K562 (cell line): Measurements from ENCODE around the gene RER1. TPM values are rescaled to one million over a fixed set of nuclear protein-coding genes. Genes with fewer than 3 reads are reported as not detected.

Source experiments
- ATAC-seq: fragments of 200-7000 bp; cut with Tn5 transposase; 3 replicates; pipeline ENCODE4 v1.9.1; 2020; ENCODE audit warnings: moderate library complexity
- BruUV-seq: library from RNA; stranded (reverse); fragments of 400-500 nt; replicated peaks from 2 replicates; lab custom pipeline; 2021; lab: Mats Ljungman, UMichigan
- CTCF ChIA-PET: fragments of 300-600 bp; formaldehyde crosslinking; extraction: SDS; loops from one replicate; lab custom pipeline; 2021; ENCODE audit warnings: low intra/inter-chr PET ratio; lab: Yijun Ruan, JAX
- POLR2A ChIA-PET: fragments of 300-600, 350-650 bp; sonication (Branson Sonifier 250); formaldehyde crosslinking; extraction: SDS; loops from one replicate; lab custom pipeline; 2021; ENCODE audit warnings: antibody characterized with exemption, inconsistent platforms; lab: Yijun Ruan, JAX
- DNase-seq, 4 experiments: peaks; one replicate each; pipeline versions ENCODE4 v3.0.0 to v3.0.0-alpha.2; 2011 to 2018; ENCODE audit warnings: low spot score in 3 of 4, mixed read lengths in 3 of 4; ENCODE audit errors: extremely low read depth in 1 of 4
- FAIRE-seq: peaks from 2 replicates; lab custom pipeline; 2011; peaks lifted over from hg19 to GRCh38; lab: Jason Lieb, UNC
- H2AFZ ChIP-seq: 2 replicates; pipeline ENCODE4 v1.6.0; 2011; ENCODE audit warnings: low read depth, low read length, control low read depth, inconsistent platforms
- H3K27ac ChIP-seq: fragments of 200-600 bp; 3 replicates; pipeline ENCODE4 v1.8.0; 2011; ENCODE audit warnings: low read depth, mild to moderate bottlenecking, control low read depth, inconsistent platforms, low read length, moderate library complexity, mixed read lengths; ENCODE audit errors: extremely low read depth
- H3K27me3 ChIP-seq, 2 experiments: fragments of 300-600 bp in 1 of 2; 2 replicates in 1 of 2; 3 replicates in 1 of 2; pipeline versions ENCODE4 v1.6.0 to v1.8.0; 2011; ENCODE audit warnings: inconsistent platforms in 2 of 2, low read length in 2 of 2, mild to moderate bottlenecking in 1 of 2, mixed read lengths in 1 of 2, moderate library complexity in 1 of 2; ENCODE audit not compliant: control insufficient read depth in 2 of 2, insufficient read depth in 2 of 2
- H3K36me3 ChIP-seq: fragments of 300-600 bp; 3 replicates; pipeline ENCODE4 v1.8.0; 2011; ENCODE audit warnings: mild to moderate bottlenecking, low read length, inconsistent platforms; ENCODE audit not compliant: control insufficient read depth, insufficient read depth
- H3K4me1 ChIP-seq, 2 experiments: fragments of 200-600 bp in 1 of 2; replicated peaks in 1 of 2; 2 replicates in 1 of 2; 3 replicates in 1 of 2; pipeline versions ENCODE4 v1.5.1 to v1.8.0; 2011; ENCODE audit warnings: inconsistent platforms in 2 of 2, low read length in 2 of 2, mild to moderate bottlenecking in 1 of 2, mixed read lengths in 1 of 2, moderate library complexity in 1 of 2; ENCODE audit not compliant: control insufficient read depth in 2 of 2, insufficient read depth in 2 of 2
- H3K4me2 ChIP-seq: 2 replicates; pipeline ENCODE4 v1.6.1; 2011; ENCODE audit warnings: low read length, control low read depth, inconsistent platforms, mixed read lengths; ENCODE audit not compliant: insufficient read depth
- H3K4me3 ChIP-seq: fragments of 200-600 bp; sonication (generic), shearing (Covaris generic); 2 replicates; pipeline ENCODE4 v1.5.1; 2016; ENCODE audit warnings: control low read depth, inconsistent platforms
- H3K79me2 ChIP-seq: fragments of 200-600 bp; 3 replicates; pipeline ENCODE4 v1.8.0; 2011; ENCODE audit warnings: low read length, inconsistent platforms; ENCODE audit not compliant: control insufficient read depth, insufficient read depth
- H3K9ac ChIP-seq, 2 experiments: 2 replicates each; pipeline versions ENCODE4 v1.6.0 to v1.6.1; 2011; ENCODE audit warnings: low read depth in 2 of 2, low read length in 2 of 2, control low read depth in 1 of 2, inconsistent platforms in 1 of 2, mild to moderate bottlenecking in 1 of 2, mixed read lengths in 1 of 2; ENCODE audit not compliant: insufficient read depth in 1 of 2
- H3K9me1 ChIP-seq: one replicate; pipeline ENCODE4 v1.6.0; 2011; ENCODE audit warnings: inconsistent platforms, mild to moderate bottlenecking, low read length, moderate library complexity; ENCODE audit not compliant: control insufficient read depth, insufficient read depth
- H3K9me3 ChIP-seq: replicated peaks from 2 replicates; pipeline ENCODE4 v1.5.1; 2011; ENCODE audit warnings: low read depth, low read length, inconsistent platforms; ENCODE audit not compliant: control insufficient read depth, insufficient read depth
- H4K20me1 ChIP-seq: replicated peaks from 2 replicates; pipeline ENCODE4 v1.6.1; 2011; ENCODE audit warnings: low read length, inconsistent platforms, mixed read lengths; ENCODE audit not compliant: control insufficient read depth, insufficient read depth
- CBX1 ChIP-seq: sonication (generic); IDR thresholded peaks from 2 replicates; pipeline ENCODE4 v1.6.1; 2016; ENCODE audit warnings: antibody characterized with exemption, low read depth, mild to moderate bottlenecking
- CEBPB ChIP-seq: fragments of 450-650 bp; IDR thresholded peaks from 2 replicates; pipeline ENCODE4 v1.6.1; 2016; ENCODE audit warnings: missing genetic modification characterization, missing compliant biosample characterization
- HMGN3 ChIP-seq: IDR thresholded peaks from 2 replicates; pipeline ENCODE4 v1.6.1; 2011; ENCODE audit warnings: borderline replicate concordance, low read depth, mild to moderate bottlenecking, mixed read lengths, low read length; ENCODE audit not compliant: insufficient read length; ENCODE audit errors: extremely low read depth
- IRF1 ChIP-seq: sonication (generic); formaldehyde crosslinking; IDR thresholded peaks from 2 replicates; pipeline ENCODE4 v1.8.0; 2022; ENCODE audit warnings: missing genetic modification reagents, mild to moderate bottlenecking, borderline replicate concordance
- MCM5 ChIP-seq: fragments of 450-650 bp; IDR thresholded peaks from 2 replicates; pipeline ENCODE4 v1.6.1; 2016; ENCODE audit warnings: low read depth
- POLR3A ChIP-seq: IDR thresholded peaks from 2 replicates; pipeline ENCODE4 v1.6.1; 2011; ENCODE audit warnings: borderline replicate concordance, mild to moderate bottlenecking, moderate library complexity; ENCODE audit not compliant: insufficient read length, insufficient read depth; ENCODE audit errors: extremely low read depth
- RBM14 ChIP-seq: fragments of 200-400 bp; formaldehyde crosslinking; IDR thresholded peaks from 2 replicates; pipeline ENCODE4 v1.6.1; 2018; ENCODE audit warnings: low read depth, mild to moderate bottlenecking, low read length, moderate library complexity, borderline replicate concordance; ENCODE audit not compliant: insufficient read depth
- SIRT6 ChIP-seq: IDR thresholded peaks from one replicate; pipeline ENCODE4 v1.6.1; 2012; ENCODE audit warnings: low read depth, mild to moderate bottlenecking, control low read depth, inconsistent platforms, low read length, moderate library complexity
- TAL1 ChIP-seq: fragments of 450-650 bp; IDR thresholded peaks from 2 replicates; pipeline ENCODE4 v1.6.1; 2016; ENCODE audit warnings: mild to moderate bottlenecking
- WGBS: fragments of 100-300 bp; shearing (Covaris generic); methylation state at CpG from one replicate; pipeline ENCODE4 v1.1.6; 2016; ENCODE audit warnings: low coverage, mixed read lengths; ENCODE audit not compliant: insufficient coverage; ENCODE audit errors: missing lambda C conversion rate; 5-methylcytosine and 5-hydroxymethylcytosine counted together
- in situ Hi-C: fragments of 300-500 bp; cut with MboI; formaldehyde crosslinking; loops from 4 replicates; pipeline ENCODE4 v1.15.0; 2018; ENCODE audit warnings: inconsistent platforms, mixed read lengths
- intact Hi-C: fragments of 100-400 bp; cut with micrococcal nuclease; formaldehyde crosslinking; loops from 2 replicates; pipeline ENCODE4 v1.14.2; 2022
- polyA plus RNA-seq, 8 experiments: library from polyadenylated mRNA; depleted of rRNA in 4 of 8; stranded (reverse) in 5 of 8; unstranded in 3 of 8; fragments of >200 nt; fragmentation: Nextera tagmentation in 2 of 8; fragmentation: Illumina TruSeq in 1 of 8; extraction: Ambion mirVana in 2 of 8; extraction: Trizol in 1 of 8; gene quantifications; 2 replicates each; pipeline versions ENCODE4 v1.2.1 to v1.2.3, GENCODE V29; 2011 to 2014; ENCODE audit warnings: inconsistent platforms in 1 of 8, missing spikeins in 1 of 8
- total RNA-seq, 7 experiments: library from RNA; depleted of rRNA in 6 of 7; stranded (reverse); fragments of >200 nt in 6 of 7; fragmentation: Illumina TruSeq in 2 of 7; extraction: Trizol in 2 of 7; gene quantifications; 2 replicates each; pipeline versions ENCODE4 v1.2.1 to v1.2.3, GENCODE V29; 2011 to 2021; ENCODE audit warnings: low replicate concordance in 1 of 7

The RER1 gene
- total and polyA plus RNA-seq, 9 of the 15 experiments (the other 6 are each of a cell fraction or from before 2014, with no cell fraction given) = 19.6 to 354 (median 183) TPM

- no peak overlapping the region for H3K4me3 ChIP-seq
- H3K27me3 ChIP-seq = peaks cover 18 to 77% of the 10 kb centered on the region in 2 experiments; a peak in 4 of 5 replicates
- peaks cover 14% of the 10 kb centered on the region for H4K20me1 ChIP-seq
- no peak for FAIRE-seq
- TF ChIP-seq CBX1 (no peak), RBM14 (0 out of 2 replicates have a peak, but pooled peaks have one; percentile 16), CEBPB (tag) (no peak), TAL1 (no peak), SIRT6 (no peak), MCM5 (no peak), IRF1 (CRISPR knock-in tag) (no peak), HMGN3 (no peak), POLR3A (no peak)
- in situ Hi-C loops (no loop called here), intact Hi-C loops (no loop called here)
- POLR2A ChIA-PET = interaction anchor here (0.6 to 2.0 kb wide), 6 partner anchors 10 to 217 kb away, joined by 3 to 10 read pairs (median 3); no protein-coding TSS in a partner anchor
- no peak overlapping the region for H2AFZ ChIP-seq
- H3K79me2 ChIP-seq = no peaks in the 10 kb centered on the region
- H3K4me2 ChIP-seq = no peak overlapping the region
- H3K9me3 ChIP-seq = no peaks in the 10 kb centered on the region
- no peak overlapping the region for H3K27ac ChIP-seq
- CTCF ChIA-PET = no interaction called here
- no peak overlapping the region for H3K9ac ChIP-seq
- BruUV-seq = no TSS peak
- WGBS = 0% methylated on average over 8 of the region's 13 CpGs
- H3K9me1 ChIP-seq = no peaks in the 10 kb centered on the region
- H3K4me1 ChIP-seq = peaks cover 0 to 56% of the 10 kb centered on the region in 2 experiments; a peak in 3 of 5 replicates
- no peaks in the 10 kb centered on the region for H3K36me3 ChIP-seq
- ATAC-seq = no peak
- DNase-seq = no peak
These were observed 54.8 kb downstream of the RER1 start for GRCh38 chr1:2446394-2446793.
